Erythroblast (primary cell): Measurements from ENCODE around the gene NCAPG2.
"Not testable (repeated sequence)": the region's sequence is repeated elsewhere in the genome, so short reads cannot be mapped to it uniquely, and the experiment has no call there.

Experiments
- GATA1 ChIP-seq: IDR thresholded peaks from 2 replicates; pipeline ENCODE4 v1.6.1; 2011; ENCODE audit warnings: low read depth, mild to moderate bottlenecking, control low read depth, low read length, moderate library complexity
- POLR2A ChIP-seq: IDR thresholded peaks from 2 replicates; pipeline ENCODE4 v1.6.1; 2011; ENCODE audit warnings: mild to moderate bottlenecking, low read length

GRCh38 chr7:158703679-158704523 is 703 bp downstream of the NCAPG2 start:
- TF ChIP-seq POLR2A, GATA1: not testable (repeated sequence)
